Upper lobe of right lung (tissue), 1 donor: ENCODE data around the gene PRAME. TPM values are rescaled to one million over a fixed set of nuclear protein-coding genes. Genes with fewer than 3 reads are reported as not detected.

Source experiments
- ATAC-seq: fragments of 200-7000 bp; cut with Tn5 transposase; one replicate; pipeline ENCODE4 v1.9.1; 2020; ENCODE audit warnings: mild to moderate bottlenecking, moderate library complexity
- DNase-seq: peaks from one replicate; pipeline ENCODE4 v3.0.0-alpha.2; 2020
- H3K27ac ChIP-seq: fragments of 200-600 bp; one replicate; pipeline ENCODE4 v1.8.0; 2022
- H3K27me3 ChIP-seq: fragments of 200-600 bp; one replicate; pipeline ENCODE4 v1.8.0; 2022; ENCODE audit warnings: mild to moderate bottlenecking
- H3K36me3 ChIP-seq: fragments of 200-600 bp; one replicate; pipeline ENCODE4 v1.8.0; 2022
- H3K4me1 ChIP-seq: fragments of 200-600 bp; one replicate; pipeline ENCODE4 v1.8.0; 2022
- H3K4me3 ChIP-seq: fragments of 200-600 bp; one replicate; pipeline ENCODE4 v1.8.0; 2022; ENCODE audit warnings: mild to moderate bottlenecking
- H3K9me3 ChIP-seq: fragments of 200-600 bp; one replicate; pipeline ENCODE4 v1.8.0; 2022
- intact Hi-C: fragments of 100-400 bp; cut with DNase I; formaldehyde crosslinking; loops from one replicate; pipeline ENCODE4 v1.11.0; 2022
- total RNA-seq: library from RNA; stranded (reverse); fragmentation: NEBNext Ultra II Directional; extraction: Animal tissue kit (Norgen Biotek cat#: 25700); gene quantifications from one replicate; pipeline ENCODE4 v1.2.1, GENCODE V29; 2021
- TF ChIP-seq, protein P1 (sequence below): fragments of 200-600 bp; IDR thresholded peaks from one replicate; pipeline ENCODE4 v1.8.0; 2022; ENCODE audit warnings: antibody characterized with exemption
- donor health status: DM: no; HTN: yes; CAD: no; lungs with severe emphysema.

Gene PRAME
- total RNA-seq, 1 donor from 2014 or later, result not detected

DNA sequence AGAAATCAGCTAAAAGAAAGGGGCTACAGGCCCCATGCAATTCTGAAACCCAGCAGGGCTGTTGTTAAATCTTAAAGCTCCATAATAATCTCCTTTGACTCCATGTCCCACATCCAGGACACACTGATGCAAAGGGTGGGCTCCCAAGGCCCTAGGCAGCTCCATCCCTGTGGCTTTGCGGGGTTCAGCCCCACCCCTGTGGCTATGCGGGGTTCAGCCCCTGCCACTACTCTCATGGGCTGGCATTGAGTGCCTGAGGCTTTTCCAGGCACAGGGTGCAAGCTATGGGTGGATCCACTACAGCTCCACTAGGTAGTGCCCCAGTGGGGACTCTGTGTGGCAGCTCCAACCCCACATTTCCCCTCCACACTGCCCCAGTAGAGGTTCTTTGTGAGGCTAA lies 30.3 kb downstream of the PRAME start:
- no peak overlapping the region for H3K4me3 ChIP-seq
- H3K4me1 ChIP-seq, result no peaks in the 10 kb centered on the region
- H3K27me3 ChIP-seq, result peaks cover 6% of the 10 kb centered on the region
- H3K9me3 ChIP-seq, result no peaks in the 10 kb centered on the region
- DNase-seq, result no peak
- TF ChIP-seq, protein P1, sequence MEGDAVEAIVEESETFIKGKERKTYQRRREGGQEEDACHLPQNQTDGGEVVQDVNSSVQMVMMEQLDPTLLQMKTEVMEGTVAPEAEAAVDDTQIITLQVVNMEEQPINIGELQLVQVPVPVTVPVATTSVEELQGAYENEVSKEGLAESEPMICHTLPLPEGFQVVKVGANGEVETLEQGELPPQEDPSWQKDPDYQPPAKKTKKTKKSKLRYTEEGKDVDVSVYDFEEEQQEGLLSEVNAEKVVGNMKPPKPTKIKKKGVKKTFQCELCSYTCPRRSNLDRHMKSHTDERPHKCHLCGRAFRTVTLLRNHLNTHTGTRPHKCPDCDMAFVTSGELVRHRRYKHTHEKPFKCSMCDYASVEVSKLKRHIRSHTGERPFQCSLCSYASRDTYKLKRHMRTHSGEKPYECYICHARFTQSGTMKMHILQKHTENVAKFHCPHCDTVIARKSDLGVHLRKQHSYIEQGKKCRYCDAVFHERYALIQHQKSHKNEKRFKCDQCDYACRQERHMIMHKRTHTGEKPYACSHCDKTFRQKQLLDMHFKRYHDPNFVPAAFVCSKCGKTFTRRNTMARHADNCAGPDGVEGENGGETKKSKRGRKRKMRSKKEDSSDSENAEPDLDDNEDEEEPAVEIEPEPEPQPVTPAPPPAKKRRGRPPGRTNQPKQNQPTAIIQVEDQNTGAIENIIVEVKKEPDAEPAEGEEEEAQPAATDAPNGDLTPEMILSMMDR, result no peak
- intact Hi-C loops, result no loop called here
- no peak overlapping the region for H3K27ac ChIP-seq
- ATAC-seq, result no peak
- H3K36me3 ChIP-seq, result no peaks in the 10 kb centered on the region

DNA sequence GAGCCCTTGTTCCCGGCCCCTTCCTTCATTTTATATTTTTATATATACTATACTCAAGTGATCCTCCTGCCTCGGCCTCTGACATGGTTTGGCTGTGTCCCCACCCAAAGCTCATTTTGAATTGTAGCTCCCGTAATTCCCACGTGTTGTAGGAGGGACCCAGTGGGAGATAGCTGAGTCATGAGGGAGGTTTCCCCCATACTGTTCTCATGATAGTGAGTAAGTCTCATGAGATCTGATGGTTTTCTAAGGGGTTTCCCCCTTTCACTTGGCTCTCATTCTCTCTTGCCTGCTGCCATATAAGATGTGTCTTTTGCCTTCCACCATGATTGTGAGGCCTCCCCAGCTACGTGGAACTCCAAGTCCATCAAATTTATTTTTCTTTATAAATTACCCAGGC lies 31.8 kb downstream of the PRAME start:
- H3K27ac ChIP-seq, result no peak overlapping the region
- H3K36me3 ChIP-seq, result no peaks in the 10 kb centered on the region
- no peaks in the 10 kb centered on the region for H3K27me3 ChIP-seq
- intact Hi-C loops, result no loop called here
- DNase-seq (no peak), ATAC-seq (no peak)
- TF ChIP-seq, protein P1, result no peak
- H3K4me1 ChIP-seq, result no peaks in the 10 kb centered on the region
- no peaks in the 10 kb centered on the region for H3K9me3 ChIP-seq
- no peak overlapping the region for H3K4me3 ChIP-seq

DNA sequence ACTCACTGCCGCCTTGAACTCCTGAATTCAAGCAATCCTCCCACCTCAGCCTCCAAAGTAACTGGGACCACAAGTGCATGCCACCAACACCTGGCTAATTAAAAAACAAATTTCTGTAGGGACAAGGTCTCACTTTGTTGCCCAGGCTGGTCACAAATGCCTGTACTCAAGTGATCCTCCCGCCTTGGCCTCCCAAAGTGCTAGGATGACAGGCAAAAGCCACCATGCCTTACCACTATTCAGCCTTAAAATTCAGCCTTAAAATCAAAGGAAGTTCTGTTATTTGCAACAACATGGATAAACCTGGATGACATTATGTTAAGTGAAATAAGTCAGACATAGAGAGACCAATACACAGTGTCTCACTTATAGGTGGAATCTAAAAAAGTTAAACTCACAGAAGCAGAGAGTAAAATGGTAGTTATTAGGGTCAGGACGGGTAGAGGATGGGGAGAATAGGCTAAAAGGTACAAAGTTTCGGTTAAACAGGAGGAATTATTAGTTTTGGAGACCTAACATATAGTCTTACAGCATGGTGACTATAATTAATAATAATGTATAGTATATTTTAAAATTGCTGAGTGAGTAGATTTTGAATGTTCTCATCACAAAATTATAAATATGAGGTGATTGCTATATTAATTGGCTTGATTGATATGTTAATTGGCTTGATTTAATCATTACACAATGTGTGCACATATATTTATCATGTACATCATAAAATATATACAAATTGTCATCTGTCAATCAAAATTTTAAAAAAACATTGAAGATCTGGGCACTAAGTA lies 32.7 kb downstream of the PRAME start:
- no peaks in the 10 kb centered on the region for H3K27me3 ChIP-seq
- no peak for DNase-seq
- ATAC-seq, result no peak

DNA sequence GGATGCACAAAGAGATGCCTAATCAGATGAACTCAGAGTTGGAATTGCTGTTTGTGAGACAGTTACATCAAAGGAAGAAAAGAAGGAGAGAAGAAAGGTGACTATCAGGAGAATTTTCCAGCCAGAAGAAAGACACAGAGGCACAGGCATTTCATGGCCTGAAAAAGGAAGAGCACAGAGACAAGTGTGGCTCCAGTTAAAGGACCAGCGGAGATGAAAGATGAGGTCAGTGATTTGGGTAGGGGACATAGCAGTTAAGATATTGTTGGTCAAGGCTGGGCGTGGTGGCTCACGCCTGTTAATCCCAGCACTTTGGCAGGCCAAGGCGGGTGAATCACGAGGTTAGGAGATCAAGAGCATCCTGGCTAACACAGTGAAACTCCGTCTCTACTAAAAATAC lies 35.6 kb downstream of the PRAME start:
- Histone ChIP-seq H3K4me3 (no peak overlapping the region), H3K27me3 (no peaks in the 10 kb centered on the region), H3K36me3 (no peaks in the 10 kb centered on the region), H3K4me1 (no peaks in the 10 kb centered on the region), H3K9me3 (no peaks in the 10 kb centered on the region), H3K27ac (no peak overlapping the region)
- DNase-seq (no peak), ATAC-seq (no peak)
- TF ChIP-seq, protein P1, result no peak
- intact Hi-C loops, result no loop called here

More for the DNA sequence above, 32.7 kb downstream of the PRAME start:
- Histone ChIP-seq H3K4me3 (no peak overlapping the region), H3K27ac (no peak overlapping the region), H3K36me3 (no peaks in the 10 kb centered on the region), H3K9me3 (no peaks in the 10 kb centered on the region), H3K4me1 (no peaks in the 10 kb centered on the region)
- TF ChIP-seq, protein P1, result no peak
- intact Hi-C loops, result no loop called here

DNA sequence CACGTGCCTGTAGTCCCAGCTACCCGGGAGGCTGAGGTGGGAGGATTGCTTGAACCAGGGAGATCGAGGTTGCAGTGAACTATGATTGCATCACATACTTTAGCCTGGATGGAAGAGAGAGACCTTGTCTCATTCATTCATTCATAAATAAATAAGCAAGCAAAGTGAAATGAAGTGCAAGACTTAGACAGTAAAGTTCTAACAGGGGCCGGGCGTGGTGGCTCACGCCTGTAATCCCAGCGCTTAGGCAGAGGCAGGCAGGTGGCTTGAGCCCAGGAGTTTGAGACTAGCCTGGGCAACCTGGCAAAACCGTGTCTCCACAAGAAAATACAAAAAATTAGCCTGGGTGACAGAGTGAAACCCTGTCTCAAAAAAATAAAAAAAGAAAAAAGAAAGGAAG lies 37.4 kb downstream of the PRAME start:
- peaks cover 8% of the 10 kb centered on the region for H3K27me3 ChIP-seq
- no peaks in the 10 kb centered on the region for H3K36me3 ChIP-seq
- H3K4me1 ChIP-seq, result no peaks in the 10 kb centered on the region
- no peak overlapping the region for H3K4me3 ChIP-seq
- no peaks in the 10 kb centered on the region for H3K9me3 ChIP-seq
- DNase-seq (no peak), ATAC-seq (no peak)
- H3K27ac ChIP-seq, result no peak overlapping the region
- TF ChIP-seq, protein P1, result no peak
- intact Hi-C loops, result no loop called here
